ENCODE measurements around the gene ADAMTS12. TPM values are rescaled to one million over a fixed set of nuclear protein-coding genes. Genes with fewer than 3 reads are reported as not detected.
"Not testable (repeated sequence)": the region's sequence is repeated elsewhere in the genome, so short reads cannot be mapped to it uniquely, and the experiment has no call there.

ADAMTS12 gene
- 1.9 TPM for total RNA-seq

DNA sequence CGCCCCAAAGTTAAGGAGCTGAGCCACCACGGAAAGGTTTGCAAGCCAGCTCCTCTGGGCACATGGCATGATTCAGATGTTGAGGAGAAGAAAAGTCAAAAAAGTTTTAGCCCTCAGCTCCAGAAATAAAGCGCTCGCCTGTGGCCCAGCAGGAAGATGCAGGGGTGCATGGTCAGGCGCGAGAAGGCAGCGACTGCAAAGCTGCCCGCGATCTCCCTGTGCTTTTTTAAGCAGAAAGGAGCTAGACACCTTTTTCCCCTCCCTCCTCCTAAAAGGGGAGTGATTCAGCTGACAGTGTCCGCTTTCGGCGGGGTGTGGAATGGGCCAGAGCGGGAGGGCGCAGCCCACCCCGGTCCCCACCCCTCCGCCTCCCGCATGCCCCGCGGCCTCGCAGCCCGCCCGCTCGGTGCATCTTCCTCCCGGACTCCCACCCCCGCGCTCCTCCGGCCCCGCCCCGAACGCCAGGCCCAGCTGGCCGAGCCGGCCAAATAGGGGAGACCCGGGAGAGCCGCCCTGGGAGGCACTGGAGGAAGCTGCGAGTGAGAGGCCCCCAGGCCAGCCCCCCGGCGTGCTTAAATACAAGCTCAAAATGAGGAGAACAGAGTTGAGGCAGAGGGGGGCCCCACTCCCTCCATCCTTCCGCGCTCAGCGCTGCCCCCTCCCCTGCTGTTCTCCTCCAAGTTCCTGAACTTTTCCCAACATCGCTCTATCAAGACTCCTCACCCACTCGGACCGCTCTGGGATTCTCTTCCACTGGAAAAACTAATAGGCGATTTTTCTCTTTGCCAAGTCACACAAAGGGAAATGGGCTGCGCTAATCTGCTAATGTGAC, at the start of gene ADAMTS12:
Gene ADAMTS12, minus strand, starts transcription at position 203 of the 832 bp plus-strand sequence. Its CDS starts 134 bp downstream, at position 69.
- ATAC-seq: peak; percentile 55
- no peak for DNase-seq (ENCODE audit: low spot score)

GRCh38 chr5:33941090-33941489, 49.3 kb upstream of the ADAMTS12 start:
- ATAC-seq (no peak), DNase-seq (ENCODE audit: low spot score) (no peak)

GRCh38 chr5:33939556-33940262, 47.9 kb upstream of the ADAMTS12 start:
- no peak for ATAC-seq

DNA sequence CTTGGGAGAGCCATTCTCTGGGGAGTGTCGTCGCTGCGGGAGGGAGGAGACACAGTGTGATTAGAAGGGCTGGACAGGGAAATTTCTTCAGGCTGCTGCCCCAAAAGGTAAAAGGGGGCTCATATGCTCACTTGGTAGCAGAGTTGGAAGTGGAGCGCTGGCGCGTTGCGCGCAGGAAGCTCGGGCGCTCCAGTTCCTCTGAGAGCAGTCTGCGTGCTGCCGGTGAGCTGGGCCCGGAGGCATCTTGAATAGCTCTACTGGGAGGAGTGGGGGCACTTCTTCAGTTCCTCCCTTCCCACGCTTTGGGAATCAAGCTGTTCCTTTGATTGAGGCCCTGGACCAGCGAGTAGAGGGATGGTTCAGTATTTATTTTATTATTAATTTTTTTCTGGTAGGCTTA, 47.1 kb upstream of the ADAMTS12 start:
- ATAC-seq (no peak), DNase-seq (ENCODE audit: low spot score) (no peak)

More at GRCh38 chr5:33939556-33940262, 47.9 kb upstream of the ADAMTS12 start:
- DNase-seq (ENCODE audit: low spot score): no peak

- DNase-seq (ENCODE audit: low spot score) (no peak), ATAC-seq (no peak)
Measured at GRCh38 chr5:33938507-33938796, 46.7 kb upstream of the ADAMTS12 start.

DNA sequence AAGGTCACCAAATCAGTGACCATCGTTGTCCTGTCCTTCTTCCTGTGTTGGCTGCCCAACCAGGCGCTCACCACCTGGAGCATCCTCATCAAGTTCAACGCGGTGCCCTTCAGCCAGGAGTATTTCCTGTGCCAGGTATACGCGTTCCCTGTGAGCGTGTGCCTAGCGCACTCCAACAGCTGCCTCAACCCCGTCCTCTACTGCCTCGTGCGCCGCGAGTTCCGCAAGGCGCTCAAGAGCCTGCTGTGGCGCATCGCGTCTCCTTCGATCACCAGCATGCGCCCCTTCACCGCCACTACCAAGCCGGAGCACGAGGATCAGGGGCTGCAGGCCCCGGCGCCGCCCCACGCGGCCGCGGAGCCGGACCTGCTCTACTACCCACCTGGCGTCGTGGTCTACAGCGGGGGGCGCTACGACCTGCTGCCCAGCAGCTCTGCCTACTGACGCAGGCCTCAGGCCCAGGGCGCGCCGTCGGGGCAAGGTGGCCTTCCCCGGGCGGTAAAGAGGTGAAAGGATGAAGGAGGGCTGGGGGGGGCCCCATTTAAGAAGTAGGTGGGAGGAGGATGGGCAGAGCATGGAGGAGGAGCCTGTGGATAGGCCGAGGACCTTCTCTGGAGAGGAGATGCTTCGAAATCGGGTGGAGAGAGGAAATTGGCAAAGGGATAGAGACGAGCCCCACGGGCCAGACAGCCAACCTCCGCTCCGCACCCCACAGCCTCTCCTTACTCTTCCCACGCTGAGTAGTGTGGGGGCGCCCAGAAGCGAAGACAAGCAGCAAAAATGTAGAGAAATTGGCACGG, 46.1 kb upstream of the ADAMTS12 start:
- no peak for ATAC-seq

DNA sequence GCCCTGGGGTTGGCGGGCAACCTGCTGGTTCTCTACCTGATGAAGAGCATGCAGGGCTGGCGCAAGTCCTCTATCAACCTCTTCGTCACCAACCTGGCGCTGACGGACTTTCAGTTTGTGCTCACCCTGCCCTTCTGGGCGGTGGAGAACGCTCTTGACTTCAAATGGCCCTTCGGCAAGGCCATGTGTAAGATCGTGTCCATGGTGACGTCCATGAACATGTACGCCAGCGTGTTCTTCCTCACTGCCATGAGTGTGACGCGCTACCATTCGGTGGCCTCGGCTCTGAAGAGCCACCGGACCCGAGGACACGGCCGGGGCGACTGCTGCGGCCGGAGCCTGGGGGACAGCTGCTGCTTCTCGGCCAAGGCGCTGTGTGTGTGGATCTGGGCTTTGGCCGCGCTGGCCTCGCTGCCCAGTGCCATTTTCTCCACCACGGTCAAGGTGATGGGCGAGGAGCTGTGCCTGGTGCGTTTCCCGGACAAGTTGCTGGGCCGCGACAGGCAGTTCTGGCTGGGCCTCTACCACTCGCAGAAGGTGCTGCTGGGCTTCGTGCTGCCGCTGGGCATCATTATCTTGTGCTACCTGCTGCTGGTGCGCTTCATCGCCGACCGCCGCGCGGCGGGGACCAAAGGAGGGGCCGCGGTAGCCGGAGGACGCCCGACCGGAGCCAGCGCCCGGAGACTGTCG, 45.4 kb upstream of the ADAMTS12 start:
- DNase-seq (ENCODE audit: low spot score) (no peak), ATAC-seq (no peak)

More for the DNA sequence above, 46.1 kb upstream of the ADAMTS12 start:
- no peak for DNase-seq (ENCODE audit: low spot score)

GRCh38 chr5:33936381-33937016, 44.7 kb upstream of the ADAMTS12 start, which contains the start of gene RXFP3:
Gene RXFP3, plus strand, starts transcription at chr5:33936386. Its CDS starts 355 bp downstream, at chr5:33936741.
- no peak for DNase-seq (ENCODE audit: low spot score)
- ATAC-seq: peak; percentile 25

- DNase-seq (ENCODE audit: low spot score) (peak; percentile 55), ATAC-seq (peak; percentile 85)
Measured at GRCh38 chr5:33936004-33936380, 44.2 kb upstream of the ADAMTS12 start.

- DNase-seq (ENCODE audit: low spot score) (no peak), ATAC-seq (no peak)
Measured at GRCh38 chr5:33934176-33934575, 42.4 kb upstream of the ADAMTS12 start.

- DNase-seq (ENCODE audit: low spot score) (no peak), ATAC-seq (no peak)
Measured at GRCh38 chr5:33933723-33934169, 42.0 kb upstream of the ADAMTS12 start.

DNA sequence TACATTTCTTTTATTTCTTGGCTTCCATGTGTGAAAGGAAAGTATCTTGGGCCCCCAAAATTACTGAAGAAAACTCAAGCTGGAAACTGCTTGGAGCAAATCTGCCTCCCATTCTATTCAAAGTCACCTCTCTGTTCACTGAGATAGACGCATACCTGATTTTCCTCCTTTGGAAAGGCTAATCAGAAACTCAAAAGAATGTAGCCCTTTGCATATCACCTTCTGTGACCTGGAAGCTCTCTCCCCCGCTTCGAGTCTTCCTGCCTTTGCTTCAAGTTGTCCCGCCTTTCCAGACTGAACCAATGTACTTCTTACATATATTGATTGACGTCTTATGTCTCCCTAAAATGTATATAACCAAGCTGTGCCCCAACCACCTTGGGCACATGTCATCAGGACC, 39.3 kb upstream of the ADAMTS12 start:
- ATAC-seq (no peak), DNase-seq (ENCODE audit: low spot score) (no peak)

DNA sequence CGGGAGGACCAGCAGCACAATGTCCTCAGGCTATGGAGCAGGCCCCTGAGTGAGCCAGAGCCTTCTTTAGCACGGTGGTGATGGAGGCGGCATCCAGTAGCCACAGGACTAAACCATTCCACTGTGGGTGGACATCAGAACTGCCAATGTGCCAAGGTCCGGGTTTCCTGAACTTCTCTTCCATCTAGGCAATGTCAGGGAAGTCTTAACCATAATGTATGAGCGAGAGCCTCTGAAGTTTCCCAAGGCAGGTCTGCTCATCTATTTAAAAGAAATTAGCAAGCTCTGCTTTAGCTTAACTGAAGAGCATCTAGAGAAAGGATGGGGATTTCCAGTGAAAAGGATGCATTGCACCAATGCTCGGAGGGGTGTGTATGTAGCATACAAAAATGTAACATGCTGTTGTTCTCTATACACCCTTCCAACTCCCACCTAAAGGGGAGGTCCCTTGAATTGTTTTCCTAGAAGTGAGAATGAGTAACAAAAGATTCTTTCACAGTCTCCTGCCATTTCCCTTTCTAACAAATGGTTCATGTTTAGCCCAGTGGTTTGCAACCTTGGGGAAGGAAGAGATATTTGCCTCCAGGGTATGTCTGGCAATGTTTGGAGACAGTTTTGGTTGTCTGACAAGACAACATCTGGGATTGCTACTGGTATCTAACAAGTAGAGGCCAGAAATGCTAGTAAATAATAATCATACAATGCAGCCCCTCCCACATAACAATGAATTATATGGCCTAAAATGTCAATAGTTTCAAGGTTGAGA, 38.3 kb upstream of the ADAMTS12 start:
- ATAC-seq (no peak), DNase-seq (ENCODE audit: low spot score) (no peak)

DNA sequence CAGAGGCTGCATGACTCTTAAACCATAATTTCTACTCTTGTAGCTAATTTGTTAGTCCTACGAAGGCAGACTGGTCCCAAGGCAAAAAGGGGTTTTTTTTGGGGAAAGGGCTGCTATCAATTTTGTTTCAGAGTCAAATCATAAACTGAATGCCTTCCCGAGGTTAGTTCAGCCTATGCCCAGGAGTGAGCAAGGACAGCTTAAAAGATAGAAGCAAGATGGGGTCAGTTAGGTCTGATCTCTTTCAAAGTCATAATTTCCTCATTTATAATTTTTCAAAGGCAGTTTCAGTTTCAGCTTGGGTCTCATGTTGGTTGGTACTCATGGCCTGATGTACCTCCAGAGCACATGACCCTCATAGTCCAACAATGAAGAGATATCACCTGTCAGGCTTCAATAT, 36.5 kb upstream of the ADAMTS12 start:
- DNase-seq (ENCODE audit: low spot score): no peak
- ATAC-seq: no peak

DNA sequence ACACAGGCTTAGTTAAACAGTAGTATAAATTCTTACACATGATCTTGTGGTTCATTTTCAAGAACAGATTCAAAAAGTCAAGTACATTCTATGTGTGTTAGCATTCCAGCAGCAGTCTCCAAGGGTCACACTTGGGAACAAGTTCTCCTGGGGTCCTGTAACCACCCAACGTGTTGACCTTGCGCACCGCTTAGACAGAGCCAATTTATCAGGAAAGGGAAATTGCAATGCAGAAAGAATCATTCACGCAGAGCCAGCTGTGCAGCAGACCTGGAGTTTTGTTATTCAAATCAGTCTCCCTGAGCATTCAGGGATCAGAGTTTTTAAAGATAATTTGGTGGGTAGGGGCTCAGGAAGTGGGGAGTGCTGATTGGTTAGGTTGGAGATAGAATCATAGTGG, 35.9 kb upstream of the ADAMTS12 start:
- ATAC-seq: no peak
- no peak for DNase-seq (ENCODE audit: low spot score)

DNA sequence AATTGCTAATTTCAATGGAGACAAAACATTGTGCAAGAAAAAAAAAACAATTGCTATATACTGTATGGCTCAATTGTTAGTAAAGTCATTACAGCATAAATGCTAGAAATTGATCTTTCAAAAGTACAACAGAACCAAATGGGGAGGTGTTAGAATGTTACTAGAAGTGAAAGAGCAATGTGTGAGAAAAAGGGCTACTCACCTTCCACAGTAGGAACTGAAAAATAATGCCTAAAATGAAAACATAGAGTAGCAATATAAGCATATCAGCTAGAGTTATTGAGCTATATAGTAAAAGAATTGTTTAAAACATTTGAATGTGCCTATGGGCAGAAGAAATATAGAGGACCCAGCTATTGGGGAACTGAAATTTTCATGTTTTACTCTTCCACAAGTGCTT, 33.5 kb upstream of the ADAMTS12 start:
- DNase-seq (ENCODE audit: low spot score) (no peak), ATAC-seq (no peak)

DNA sequence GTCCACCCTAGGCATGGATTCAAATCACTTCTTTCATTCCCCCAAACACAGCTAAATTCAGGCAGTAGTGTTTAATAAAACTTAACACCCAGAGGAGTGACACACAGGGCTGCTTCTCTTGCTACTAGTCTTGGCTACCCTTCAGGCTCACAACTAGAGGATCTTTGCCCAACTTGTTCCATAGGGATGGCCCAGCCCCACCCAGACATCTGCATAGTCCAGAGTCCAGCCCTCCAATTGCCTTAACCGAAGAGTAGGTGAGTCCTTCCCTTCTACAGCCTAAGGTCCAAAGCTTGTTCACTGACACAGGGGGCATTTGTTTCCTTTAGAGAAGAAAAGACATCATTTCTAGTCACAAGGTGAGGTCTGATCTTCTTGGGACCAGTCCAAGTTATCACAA, 29.2 kb upstream of the ADAMTS12 start:
- DNase-seq (ENCODE audit: low spot score) (no peak), ATAC-seq (no peak)

DNA sequence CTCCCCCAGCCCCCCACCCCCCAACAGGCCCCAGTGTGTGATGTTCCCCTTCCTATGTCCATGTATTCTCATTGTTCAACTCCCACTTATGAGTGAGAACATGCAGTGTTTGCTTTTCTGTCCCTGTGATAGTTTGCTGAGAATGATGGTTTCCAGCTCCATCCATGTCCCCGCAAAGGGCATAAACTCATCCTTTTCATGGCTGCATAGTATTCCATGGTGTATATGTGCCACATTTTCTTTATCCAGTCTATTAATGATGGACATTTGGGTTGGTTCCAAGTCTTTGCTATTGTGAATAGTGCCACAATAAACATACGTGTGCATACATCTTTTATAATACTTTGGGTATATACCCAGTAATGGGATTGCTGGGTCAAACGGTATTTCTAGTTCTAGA, 23.1 kb upstream of the ADAMTS12 start:
- not testable (repeated sequence) for ATAC-seq; DNase-seq (ENCODE audit: low spot score)

DNA sequence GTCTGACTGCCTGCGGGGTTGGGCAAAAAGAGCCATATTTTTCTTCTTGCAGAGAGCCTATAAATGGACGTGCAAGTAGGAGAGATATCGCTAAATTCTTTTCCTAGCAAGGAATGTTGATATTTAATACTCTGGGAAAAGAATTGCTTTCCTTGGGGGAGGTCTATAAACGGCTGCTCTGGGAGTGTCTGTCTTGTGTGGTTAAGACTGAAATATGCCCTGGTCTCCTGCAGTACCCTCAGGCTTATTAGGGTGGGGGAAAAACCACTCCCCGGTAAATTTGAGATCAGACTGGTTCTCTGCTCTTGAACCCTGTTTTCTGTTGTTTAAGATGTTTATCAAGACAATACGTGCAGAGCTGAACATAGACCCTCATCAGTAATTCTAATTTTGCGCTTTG, 14.5 kb upstream of the ADAMTS12 start:
- not testable (repeated sequence) for ATAC-seq; DNase-seq (ENCODE audit: low spot score)

DNA sequence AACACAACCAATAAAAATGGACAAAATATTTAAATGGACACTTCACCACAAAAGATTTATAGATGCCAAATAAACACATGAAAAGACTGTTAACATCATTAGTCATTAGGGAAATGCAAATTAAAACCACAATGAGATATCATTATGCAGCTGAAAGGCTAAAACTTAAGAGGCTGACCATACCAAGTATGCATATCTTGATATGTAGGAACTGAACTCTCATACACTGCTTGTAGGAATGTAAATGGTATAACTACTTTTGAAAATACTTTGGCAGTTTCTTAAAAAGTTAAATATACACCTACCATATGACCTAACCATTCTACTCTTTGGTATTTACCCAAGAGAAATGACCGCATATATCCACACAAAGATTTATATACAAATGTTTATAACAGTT, 13.6 kb upstream of the ADAMTS12 start:
- ATAC-seq (no peak), DNase-seq (ENCODE audit: low spot score) (no peak)
